ENCODE data around the gene FNDC3B.
A peak's percentile ranks its signal among the peaks of the same experiment; 100 is the strongest.

The FNDC3B gene

GRCh38 chr3:172128858-172129257 lies 89.5 kb downstream of the FNDC3B start:
- Mint-ChIP-seq H3K27ac (no peak overlapping the region), H3K4me1 (ENCODE audit: low read depth) (peaks cover 58% of the 10 kb centered on the region), H3K9me3 (no peaks in the 10 kb centered on the region), H3K27me3 (no peaks in the 10 kb centered on the region), H3K36me3 (ENCODE audit: low read depth) (peaks cover 34% of the 10 kb centered on the region), H3K4me3 (no peak overlapping the region)
- no peak for DNase-seq

DNA sequence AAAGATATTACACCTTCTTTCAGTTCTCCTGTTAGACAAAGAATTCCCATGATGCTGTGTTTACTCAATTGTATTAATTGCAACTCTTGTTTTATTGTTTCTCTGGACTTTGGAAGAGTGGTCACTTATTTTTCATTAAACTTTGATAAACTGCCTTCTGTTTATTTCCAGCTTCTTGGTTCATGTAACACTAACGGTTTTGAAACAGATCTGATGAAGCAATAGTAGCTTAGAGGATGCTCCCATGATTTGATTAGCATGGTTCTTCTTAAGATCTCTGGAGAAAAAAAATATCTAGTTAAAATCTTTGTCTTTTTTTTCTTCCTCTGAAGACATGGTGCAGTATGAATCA lies 90.1 kb downstream of the FNDC3B start:
- H3K4me3 Mint-ChIP-seq: no peak overlapping the region
- no peak for DNase-seq
- peaks cover 31% of the 10 kb centered on the region for H3K36me3 Mint-ChIP-seq (ENCODE audit: low read depth)
- H3K4me1 Mint-ChIP-seq (ENCODE audit: low read depth): peaks cover 63% of the 10 kb centered on the region
- H3K9me3 Mint-ChIP-seq: no peaks in the 10 kb centered on the region
- no peak overlapping the region for H3K27ac Mint-ChIP-seq
- no peaks in the 10 kb centered on the region for H3K27me3 Mint-ChIP-seq

- peaks cover 27% of the 10 kb centered on the region for H3K36me3 Mint-ChIP-seq (ENCODE audit: low read depth)
- H3K27me3 Mint-ChIP-seq: no peaks in the 10 kb centered on the region
- H3K9me3 Mint-ChIP-seq: no peaks in the 10 kb centered on the region
- peak overlapping the region; percentile 81 for H3K27ac Mint-ChIP-seq
- H3K4me3 Mint-ChIP-seq: peak overlapping the region; percentile 34
- peaks cover 67% of the 10 kb centered on the region for H3K4me1 Mint-ChIP-seq (ENCODE audit: low read depth)
- peak; percentile 49 for DNase-seq
Measured at GRCh38 chr3:172129850-172130716, 90.7 kb downstream of the FNDC3B start.

DNA sequence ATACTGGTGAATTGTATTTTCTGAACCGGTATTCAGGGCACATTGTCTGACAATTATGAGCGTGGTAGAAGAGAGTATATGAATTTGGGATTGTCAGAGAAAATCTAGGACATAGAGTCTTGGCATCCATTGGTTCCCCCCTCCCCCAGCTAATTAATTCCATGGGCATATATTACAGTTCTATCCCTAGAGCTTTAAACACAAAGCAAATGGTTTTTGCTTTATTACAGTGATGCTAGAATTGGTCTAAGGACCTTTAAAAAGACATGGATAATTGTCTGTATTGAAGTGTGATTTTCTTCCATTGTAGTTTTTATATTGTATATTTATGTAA lies 91.3 kb downstream of the FNDC3B start:
- Mint-ChIP-seq H3K36me3 (ENCODE audit: low read depth) (peaks cover 28% of the 10 kb centered on the region), H3K4me3 (no peak overlapping the region), H3K9me3 (no peaks in the 10 kb centered on the region), H3K4me1 (ENCODE audit: low read depth) (peaks cover 71% of the 10 kb centered on the region), H3K27ac (peak overlapping the region; percentile 81), H3K27me3 (no peaks in the 10 kb centered on the region)
- no peak for DNase-seq

DNA sequence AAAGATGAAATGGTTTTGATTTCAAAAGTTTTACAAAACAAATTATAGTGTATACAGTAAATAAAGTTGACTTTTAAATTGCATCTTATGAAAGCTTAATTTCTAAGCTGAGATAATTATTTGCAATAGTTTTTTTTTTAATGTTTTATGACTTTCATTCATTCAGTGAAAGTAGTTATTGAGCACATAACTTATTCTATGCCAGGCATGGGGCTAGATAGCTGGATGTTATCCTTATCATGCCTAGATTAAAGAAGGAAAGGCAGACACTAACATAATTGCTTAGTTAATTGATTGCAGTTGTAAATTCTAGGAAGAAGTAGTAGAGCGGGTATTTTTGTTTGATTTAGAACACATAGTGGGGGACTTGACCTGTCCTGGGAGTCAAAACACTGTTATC lies 92.4 kb downstream of the FNDC3B start:
- Mint-ChIP-seq H3K4me1 (ENCODE audit: low read depth) (peaks cover 69% of the 10 kb centered on the region), H3K36me3 (ENCODE audit: low read depth) (peaks cover 26% of the 10 kb centered on the region), H3K27me3 (no peaks in the 10 kb centered on the region), H3K4me3 (no peak overlapping the region), H3K27ac (peak overlapping the region; percentile 67), H3K9me3 (no peaks in the 10 kb centered on the region)
- DNase-seq: no peak

- Mint-ChIP-seq H3K27me3 (no peaks in the 10 kb centered on the region), H3K9me3 (no peaks in the 10 kb centered on the region), H3K36me3 (ENCODE audit: low read depth) (peaks cover 28% of the 10 kb centered on the region), H3K27ac (peak overlapping the region; percentile 67), H3K4me3 (no peak overlapping the region), H3K4me1 (ENCODE audit: low read depth) (peaks cover 69% of the 10 kb centered on the region)
- DNase-seq: no peak
Measured at GRCh38 chr3:172132159-172132586, 92.8 kb downstream of the FNDC3B start.

DNA sequence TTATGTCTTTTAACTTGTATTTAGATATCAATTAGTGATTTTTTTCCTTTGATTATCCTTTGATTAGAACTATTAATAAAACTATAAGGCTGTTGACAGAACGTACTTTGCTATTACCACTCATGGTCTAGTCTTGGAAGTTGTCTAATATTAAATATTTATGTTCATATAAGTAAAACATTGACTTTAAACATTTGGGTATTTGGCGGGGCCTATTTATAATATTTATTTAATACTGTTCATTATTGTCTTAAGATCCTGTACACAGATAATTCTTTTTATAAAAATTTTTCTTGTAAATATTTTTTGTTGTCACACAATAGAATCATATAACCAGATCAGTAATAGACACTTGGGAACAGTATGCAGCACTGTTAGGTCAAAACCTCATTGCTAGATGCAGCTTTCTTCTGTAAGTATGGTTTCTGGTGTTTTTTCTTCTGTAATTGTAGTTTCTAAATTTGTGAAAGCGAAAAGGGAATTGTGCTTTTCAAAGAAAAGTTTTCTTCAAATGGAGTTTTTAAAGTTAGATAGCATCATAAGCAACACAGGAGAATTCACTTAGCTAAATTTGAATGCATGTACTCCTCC lies 93.4 kb downstream of the FNDC3B start:
- Mint-ChIP-seq H3K9me3 (no peaks in the 10 kb centered on the region), H3K4me3 (no peak overlapping the region), H3K36me3 (ENCODE audit: low read depth) (peaks cover 28% of the 10 kb centered on the region), H3K27me3 (no peaks in the 10 kb centered on the region), H3K4me1 (ENCODE audit: low read depth) (peaks cover 75% of the 10 kb centered on the region), H3K27ac (no peak overlapping the region)
- no peak for DNase-seq

GRCh38 chr3:172133838-172134237 lies 94.5 kb downstream of the FNDC3B start:
- Mint-ChIP-seq H3K27ac (peak overlapping the region; percentile 42), H3K4me3 (no peak overlapping the region), H3K27me3 (no peaks in the 10 kb centered on the region), H3K9me3 (no peaks in the 10 kb centered on the region), H3K4me1 (ENCODE audit: low read depth) (peaks cover 80% of the 10 kb centered on the region), H3K36me3 (ENCODE audit: low read depth) (peaks cover 28% of the 10 kb centered on the region)
- no peak for DNase-seq

DNA sequence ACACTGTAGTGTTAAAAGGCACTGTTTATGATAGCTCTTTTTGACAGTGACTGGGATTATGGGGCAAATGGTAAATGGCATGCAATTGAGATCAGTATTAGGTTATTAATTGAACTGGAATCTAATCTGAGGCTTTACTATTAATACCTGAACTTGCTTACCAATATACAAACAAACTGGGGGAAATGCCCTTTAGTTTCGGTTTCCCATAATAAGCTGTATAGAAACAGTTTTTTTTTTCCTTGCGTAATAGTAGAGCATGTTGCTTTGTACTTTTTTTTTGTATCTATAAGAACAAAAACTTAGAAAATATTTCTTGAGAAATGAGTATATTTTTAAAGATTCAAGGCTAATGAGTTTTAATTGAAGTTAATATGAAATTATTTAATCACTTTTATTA lies 95.0 kb downstream of the FNDC3B start:
- no peak for DNase-seq
- peaks cover 28% of the 10 kb centered on the region for H3K36me3 Mint-ChIP-seq (ENCODE audit: low read depth)
- no peaks in the 10 kb centered on the region for H3K27me3 Mint-ChIP-seq
- H3K4me3 Mint-ChIP-seq: no peak overlapping the region
- H3K27ac Mint-ChIP-seq: peak overlapping the region; percentile 42
- no peaks in the 10 kb centered on the region for H3K9me3 Mint-ChIP-seq
- H3K4me1 Mint-ChIP-seq (ENCODE audit: low read depth): peaks cover 80% of the 10 kb centered on the region

DNA sequence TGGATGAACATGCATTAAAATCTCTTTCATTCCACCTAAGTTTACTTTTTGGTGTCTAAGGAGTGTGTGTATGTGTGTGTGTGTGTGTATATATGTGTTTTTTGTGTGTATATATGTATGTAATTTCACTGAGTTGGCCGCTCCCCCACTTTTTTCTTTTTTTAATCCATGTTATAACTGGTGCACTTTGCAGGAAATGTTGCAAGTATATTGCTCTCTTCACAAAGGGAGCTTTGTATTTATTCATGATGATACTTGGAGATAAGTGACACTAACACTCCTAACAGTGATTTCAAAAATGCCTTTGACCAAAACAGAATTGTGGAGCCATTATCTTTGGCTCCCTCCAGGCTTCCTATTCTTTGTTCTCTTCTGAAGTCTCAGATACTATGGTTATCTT lies 95.8 kb downstream of the FNDC3B start:
- no peak for DNase-seq
- Mint-ChIP-seq H3K4me1 (ENCODE audit: low read depth) (peaks cover 79% of the 10 kb centered on the region), H3K4me3 (no peak overlapping the region), H3K36me3 (ENCODE audit: low read depth) (peaks cover 28% of the 10 kb centered on the region), H3K27ac (no peak overlapping the region), H3K9me3 (no peaks in the 10 kb centered on the region), H3K27me3 (no peaks in the 10 kb centered on the region)

DNA sequence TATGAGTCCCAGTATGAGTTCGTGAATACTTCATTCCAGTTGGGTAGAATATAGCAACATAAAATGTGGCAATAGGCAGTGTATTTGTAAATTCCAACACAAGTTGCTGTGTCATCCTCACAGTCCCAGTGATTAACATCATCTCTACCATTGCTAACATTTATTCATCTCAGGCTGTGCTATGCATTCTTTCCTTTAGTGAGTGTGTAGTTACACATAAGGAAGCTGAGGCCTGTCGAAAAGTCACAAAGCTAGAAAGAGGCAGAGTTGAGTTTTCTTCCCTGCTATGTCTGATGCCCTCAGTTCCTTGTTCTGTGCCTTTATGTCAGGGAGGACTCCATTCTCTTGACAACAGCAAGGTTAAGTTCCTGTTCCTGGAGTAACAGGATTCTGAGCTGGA lies 96.4 kb downstream of the FNDC3B start:
- Mint-ChIP-seq H3K4me1 (ENCODE audit: low read depth) (peaks cover 80% of the 10 kb centered on the region), H3K9me3 (no peaks in the 10 kb centered on the region), H3K36me3 (ENCODE audit: low read depth) (peaks cover 26% of the 10 kb centered on the region), H3K27ac (no peak overlapping the region), H3K4me3 (no peak overlapping the region), H3K27me3 (no peaks in the 10 kb centered on the region)
- no peak for DNase-seq

DNA sequence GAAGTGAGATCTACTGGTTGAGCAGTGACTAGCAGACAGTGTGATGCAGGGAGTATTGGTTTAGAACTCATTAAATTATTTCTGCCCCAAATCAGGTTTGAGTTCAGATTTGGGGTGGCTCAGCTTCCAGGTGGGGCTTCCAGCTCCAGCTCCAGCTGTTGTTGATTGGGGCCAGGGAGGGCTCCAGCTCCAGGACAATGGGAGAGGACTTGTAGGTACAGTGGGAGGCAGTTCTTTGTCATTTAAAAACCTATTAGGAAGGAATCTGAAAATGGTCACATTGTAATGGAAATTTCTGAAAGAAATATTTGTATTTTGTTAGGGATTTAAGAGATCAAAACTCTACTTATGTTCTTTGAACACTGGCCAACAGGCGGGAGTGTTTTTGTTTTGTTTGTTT lies 97.0 kb downstream of the FNDC3B start:
- H3K36me3 Mint-ChIP-seq (ENCODE audit: low read depth): peaks cover 26% of the 10 kb centered on the region
- H3K27me3 Mint-ChIP-seq: no peaks in the 10 kb centered on the region
- H3K9me3 Mint-ChIP-seq: no peaks in the 10 kb centered on the region
- peak overlapping the region; percentile 63 for H3K27ac Mint-ChIP-seq
- H3K4me1 Mint-ChIP-seq (ENCODE audit: low read depth): peaks cover 84% of the 10 kb centered on the region
- no peak for DNase-seq
- no peak overlapping the region for H3K4me3 Mint-ChIP-seq

DNA sequence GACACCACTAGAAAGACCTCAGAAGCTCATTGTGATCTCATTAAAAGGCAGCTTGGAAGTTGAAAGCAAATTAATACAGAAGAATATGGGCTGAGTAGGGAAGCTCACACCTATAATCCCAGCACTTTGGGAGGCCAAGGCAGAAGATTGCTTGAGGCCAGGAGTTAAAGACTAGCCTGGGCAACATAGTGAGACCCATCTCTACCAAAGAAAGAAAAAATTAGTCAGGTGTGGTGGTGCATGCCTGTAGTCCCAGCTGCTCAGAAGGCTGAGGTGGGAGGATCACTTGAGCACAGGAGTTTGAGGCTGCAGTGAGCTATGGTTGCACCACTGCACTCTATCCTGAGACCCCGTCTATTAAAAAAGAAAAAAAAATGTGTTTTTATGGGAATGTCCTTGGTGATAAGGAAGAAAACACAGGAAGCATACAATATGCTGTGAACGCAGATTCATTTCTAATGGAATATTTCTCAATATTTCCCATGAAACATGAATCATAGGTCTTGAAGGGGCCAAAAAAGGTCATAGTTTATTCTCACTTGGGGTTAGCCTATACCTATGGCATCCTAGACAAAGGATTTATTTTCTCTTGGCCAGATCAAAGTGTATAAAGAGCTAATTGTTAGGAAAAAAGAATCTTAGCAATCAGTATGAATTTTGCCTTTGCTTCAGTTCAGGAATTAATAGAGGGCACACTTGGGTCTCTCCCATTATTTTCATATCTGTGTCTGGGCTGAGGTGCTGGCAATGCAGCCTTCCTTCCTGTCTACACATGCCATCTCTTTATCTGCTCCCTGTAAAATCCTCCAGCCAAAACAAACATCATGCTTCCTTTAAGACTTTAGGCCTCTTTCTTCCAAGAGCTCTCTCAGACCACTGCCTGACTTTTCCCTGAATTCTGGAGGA lies 98.2 kb downstream of the FNDC3B start:
- H3K9me3 Mint-ChIP-seq: no peaks in the 10 kb centered on the region
- no peak for DNase-seq
- no peak overlapping the region for H3K4me3 Mint-ChIP-seq
- peaks cover 81% of the 10 kb centered on the region for H3K4me1 Mint-ChIP-seq (ENCODE audit: low read depth)
- H3K27ac Mint-ChIP-seq: peak overlapping the region; percentile 12
- peaks cover 26% of the 10 kb centered on the region for H3K36me3 Mint-ChIP-seq (ENCODE audit: low read depth)
- H3K27me3 Mint-ChIP-seq: no peaks in the 10 kb centered on the region

GRCh38 chr3:172138193-172138537 lies 98.8 kb downstream of the FNDC3B start:
- H3K9me3 Mint-ChIP-seq: no peaks in the 10 kb centered on the region
- H3K4me3 Mint-ChIP-seq: no peak overlapping the region
- no peak for DNase-seq
- H3K36me3 Mint-ChIP-seq (ENCODE audit: low read depth): peaks cover 26% of the 10 kb centered on the region
- H3K4me1 Mint-ChIP-seq (ENCODE audit: low read depth): peaks cover 80% of the 10 kb centered on the region
- peak overlapping the region; percentile 7 for H3K27ac Mint-ChIP-seq
- H3K27me3 Mint-ChIP-seq: no peaks in the 10 kb centered on the region
